RWPE2 (cell line): Measurements from ENCODE around the gene PTPRK.

Source experiments
- ATAC-seq: fragments of 200-7000 bp; cut with Tn5 transposase; 3 replicates; pipeline ENCODE4 v1.9.1; 2021; ENCODE audit warnings: low read depth
- DNase-seq: peaks from one replicate; pipeline ENCODE4 v3.0.0-alpha.2; 2020; ENCODE audit warnings: low spot score
- H3K27ac ChIP-seq: fragments of 450-650 bp; 2 replicates; pipeline ENCODE4 v1.5.1; 2017; ENCODE audit warnings: mild to moderate bottlenecking; ENCODE audit not compliant: poor library complexity, severe bottlenecking
- H3K27me3 ChIP-seq: fragments of 250-450 bp; sonication (Bioruptor Pico); 2 replicates; pipeline ENCODE4 v1.5.1; 2021; ENCODE audit warnings: mild to moderate bottlenecking, moderate library complexity; ENCODE audit not compliant: insufficient read depth, poor library complexity, severe bottlenecking
- H3K36me3 ChIP-seq: fragments of 250-450 bp; sonication (Bioruptor Pico); 2 replicates; pipeline ENCODE4 v1.5.1; 2020; ENCODE audit warnings: low read depth, mild to moderate bottlenecking, moderate library complexity
- H3K4me1 ChIP-seq: fragments of 250-450 bp; sonication (Bioruptor Pico); 2 replicates; pipeline ENCODE4 v1.5.1; 2021; ENCODE audit warnings: mild to moderate bottlenecking, moderate library complexity; ENCODE audit not compliant: insufficient read depth, poor library complexity, severe bottlenecking
- H3K4me3 ChIP-seq: fragments of 250-450 bp; sonication (Bioruptor Pico); 2 replicates; pipeline ENCODE4 v1.5.1; 2021; ENCODE audit warnings: mild to moderate bottlenecking, moderate library complexity; ENCODE audit not compliant: severe bottlenecking
- H3K9me3 ChIP-seq: fragments of 250-450 bp; sonication (Bioruptor Pico); 2 replicates; pipeline ENCODE4 v1.5.1; 2021; ENCODE audit warnings: mild to moderate bottlenecking, moderate library complexity; ENCODE audit not compliant: severe bottlenecking
- CTCF ChIP-seq: fragments of 450-650 bp; IDR thresholded peaks from one replicate; pipeline ENCODE4 v1.5.1; 2017; ENCODE audit warnings: mild to moderate bottlenecking, moderate library complexity; ENCODE audit not compliant: poor library complexity, severe bottlenecking

Gene PTPRK

GRCh38 chr6:127939442-127940066 lies 580.8 kb downstream of the PTPRK start:
- no peak for TF ChIP-seq CTCF
- H3K27me3 ChIP-seq = no peaks in the 10 kb centered on the region
- no peak overlapping the region for H3K4me3 ChIP-seq
- DNase-seq = no peak
- H3K36me3 ChIP-seq = no peaks in the 10 kb centered on the region
- H3K27ac ChIP-seq = no peak overlapping the region
- H3K4me1 ChIP-seq = peaks cover 14% of the 10 kb centered on the region
- no peaks in the 10 kb centered on the region for H3K9me3 ChIP-seq
- no peak for ATAC-seq

GRCh38 chr6:127938701-127939100 lies 581.7 kb downstream of the PTPRK start:
- no peak overlapping the region for H3K27ac ChIP-seq
- ATAC-seq (no peak), DNase-seq (no peak)
- H3K36me3 ChIP-seq = no peaks in the 10 kb centered on the region
- peaks cover 14% of the 10 kb centered on the region for H3K4me1 ChIP-seq
- H3K9me3 ChIP-seq = no peaks in the 10 kb centered on the region
- TF ChIP-seq CTCF = no peak
- H3K4me3 ChIP-seq = no peak overlapping the region
- H3K27me3 ChIP-seq = no peaks in the 10 kb centered on the region

GRCh38 chr6:127937747-127938146 lies 582.7 kb downstream of the PTPRK start:
- H3K4me1 ChIP-seq = peaks cover 14% of the 10 kb centered on the region
- H3K4me3 ChIP-seq = no peak overlapping the region
- ATAC-seq (no peak), DNase-seq (no peak)
- H3K27me3 ChIP-seq = no peaks in the 10 kb centered on the region
- H3K36me3 ChIP-seq = no peaks in the 10 kb centered on the region
- no peak overlapping the region for H3K27ac ChIP-seq
- no peaks in the 10 kb centered on the region for H3K9me3 ChIP-seq
- no peak for TF ChIP-seq CTCF

GRCh38 chr6:127937102-127937501 lies 583.3 kb downstream of the PTPRK start:
- DNase-seq (no peak), ATAC-seq (no peak)
- Histone ChIP-seq H3K27ac (no peak overlapping the region), H3K9me3 (no peaks in the 10 kb centered on the region), H3K4me3 (no peak overlapping the region), H3K4me1 (peaks cover 14% of the 10 kb centered on the region), H3K36me3 (no peaks in the 10 kb centered on the region), H3K27me3 (no peaks in the 10 kb centered on the region)
- no peak for TF ChIP-seq CTCF

- TF ChIP-seq CTCF = no peak
- peaks cover 14% of the 10 kb centered on the region for H3K4me1 ChIP-seq
- H3K36me3 ChIP-seq = no peaks in the 10 kb centered on the region
These were observed 585.4 kb downstream of the PTPRK start for GRCh38 chr6:127934956-127935355.

More at GRCh38 chr6:127934956-127935355, 585.4 kb downstream of the PTPRK start:
- Histone ChIP-seq H3K27me3 (no peaks in the 10 kb centered on the region), H3K4me3 (no peak overlapping the region), H3K27ac (no peak overlapping the region), H3K9me3 (no peaks in the 10 kb centered on the region)
- DNase-seq (no peak), ATAC-seq (no peak)
